HG02852 (cell line): ENCODE results near the gene DAAM1.

ENCODE experiments used
- ATAC-seq: cut with Tn5 transposase; IDR thresholded peaks from one replicate; pipeline ENCODE4 v1.9.1; 2021; ENCODE audit warnings: mild to moderate bottlenecking, moderate library complexity; ENCODE audit not compliant: unreplicated experiment

The DAAM1 gene

DNA sequence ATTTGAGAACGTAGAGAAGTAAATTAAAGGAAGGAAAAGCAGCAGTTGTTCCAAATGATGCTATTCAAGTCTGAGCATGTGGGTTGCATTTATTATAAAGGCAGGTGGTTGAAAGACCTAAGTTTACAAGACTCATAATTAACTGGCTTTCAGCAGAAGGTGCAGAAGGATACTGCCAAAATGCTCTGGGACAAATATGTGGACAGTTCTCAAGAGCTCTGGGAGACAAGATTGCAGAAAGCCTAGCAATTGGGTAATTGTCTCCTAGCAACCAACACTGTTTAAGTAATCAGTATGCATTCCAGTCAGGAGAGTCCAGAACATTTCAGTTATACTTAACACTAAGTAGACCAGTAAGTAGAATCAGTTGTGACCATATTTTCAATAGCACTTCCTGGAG, 145.2 kb downstream of the DAAM1 start:
- no peak for ATAC-seq

DNA sequence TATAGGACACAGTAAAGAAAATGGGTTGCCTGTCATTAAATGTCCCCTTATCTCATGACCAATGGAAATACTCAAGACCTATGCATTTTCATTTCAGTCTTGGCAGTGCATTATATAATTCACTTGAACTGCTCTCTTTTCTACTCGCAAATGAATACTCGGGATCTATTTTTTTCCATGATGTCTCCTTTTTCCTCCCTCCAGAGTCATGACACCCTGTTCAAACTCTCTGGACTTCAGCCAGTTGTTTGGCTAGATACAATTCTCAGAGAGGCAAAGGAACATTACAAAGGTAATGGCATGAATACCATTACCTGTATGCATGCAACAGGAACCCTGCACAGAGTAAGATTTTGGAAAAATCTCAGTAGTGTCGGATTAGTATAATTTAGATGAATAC, 145.8 kb downstream of the DAAM1 start:
- ATAC-seq: no peak

DNA sequence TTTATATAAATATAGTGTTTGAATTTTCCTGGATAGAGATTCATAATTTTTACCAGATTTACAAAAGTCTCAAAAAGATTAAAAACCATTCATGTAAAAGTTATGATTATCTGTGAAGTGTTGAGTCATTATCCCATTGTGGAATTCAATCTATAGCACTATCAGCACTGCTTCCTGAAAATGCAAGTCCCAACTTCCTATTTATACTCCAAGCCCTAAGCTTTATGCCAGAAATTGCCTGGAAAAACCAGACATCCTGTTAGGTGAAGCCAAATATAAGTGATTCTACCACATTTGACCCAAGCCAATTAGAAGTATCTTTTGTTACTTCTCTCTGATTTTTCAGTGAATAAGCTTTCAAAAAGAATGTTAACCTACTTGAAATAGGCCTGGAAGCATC, 147.6 kb downstream of the DAAM1 start:
- ATAC-seq: no peak

DNA sequence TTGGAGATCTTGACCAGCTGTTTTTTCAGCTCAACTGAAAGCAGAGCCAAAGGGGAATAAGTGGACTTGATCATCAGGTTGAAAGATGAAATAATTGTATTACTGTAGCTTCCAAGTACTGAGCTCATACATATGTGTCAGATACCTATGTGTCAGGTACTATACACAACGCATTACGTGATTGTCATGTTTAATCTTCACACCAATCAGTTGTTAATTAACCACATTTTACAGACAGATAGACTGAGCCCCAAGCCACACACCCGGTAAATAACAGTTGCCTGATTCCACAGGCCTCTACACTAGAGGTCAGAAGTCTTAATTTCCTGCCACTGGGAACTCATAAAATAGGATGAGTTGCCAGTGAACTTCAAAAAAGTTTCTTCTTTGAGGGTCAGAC, 148.2 kb downstream of the DAAM1 start:
- no peak for ATAC-seq

DNA sequence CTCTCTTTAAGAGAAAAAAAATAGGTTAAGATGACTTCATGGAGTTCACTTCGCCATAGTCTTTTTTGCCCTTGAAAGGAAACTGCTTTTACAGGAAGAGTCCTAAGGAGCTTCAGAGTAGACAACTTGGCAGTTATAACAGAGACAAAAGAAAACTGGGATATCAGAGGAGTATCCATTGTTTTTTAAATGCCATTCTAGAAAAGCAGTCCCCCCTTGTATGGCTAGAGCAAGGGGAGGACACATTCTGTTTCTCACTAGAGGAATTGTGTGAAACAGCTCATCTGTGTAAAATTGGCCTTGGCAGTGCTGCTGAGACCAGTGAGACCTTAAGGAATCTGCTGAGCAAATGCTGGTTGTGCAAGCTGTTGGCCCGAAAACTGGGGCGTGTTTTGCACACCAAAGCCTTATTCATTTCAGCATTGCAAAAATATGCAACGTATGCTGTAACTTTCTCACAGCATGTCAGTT, 148.7 kb downstream of the DAAM1 start:
- no peak for ATAC-seq

DNA sequence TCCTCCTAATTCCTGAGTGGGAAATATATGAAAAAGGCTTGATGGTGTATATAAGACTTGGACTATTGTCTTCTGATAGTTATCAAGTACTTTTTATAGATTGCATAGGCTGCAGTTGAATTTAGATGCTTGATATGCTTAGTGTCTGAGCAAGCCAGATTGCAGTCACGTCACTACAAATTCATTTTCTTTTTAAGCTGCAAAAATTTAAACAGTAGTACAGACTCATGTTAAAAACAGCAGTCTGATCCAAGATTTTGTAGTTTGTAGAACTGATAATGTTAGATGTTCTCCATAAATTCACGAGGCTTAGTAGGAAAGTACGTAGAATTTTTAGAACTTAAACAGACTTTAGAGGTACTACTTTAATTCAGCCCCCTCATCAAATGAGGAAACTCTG, 150.3 kb downstream of the DAAM1 start:
- no peak for ATAC-seq

DNA sequence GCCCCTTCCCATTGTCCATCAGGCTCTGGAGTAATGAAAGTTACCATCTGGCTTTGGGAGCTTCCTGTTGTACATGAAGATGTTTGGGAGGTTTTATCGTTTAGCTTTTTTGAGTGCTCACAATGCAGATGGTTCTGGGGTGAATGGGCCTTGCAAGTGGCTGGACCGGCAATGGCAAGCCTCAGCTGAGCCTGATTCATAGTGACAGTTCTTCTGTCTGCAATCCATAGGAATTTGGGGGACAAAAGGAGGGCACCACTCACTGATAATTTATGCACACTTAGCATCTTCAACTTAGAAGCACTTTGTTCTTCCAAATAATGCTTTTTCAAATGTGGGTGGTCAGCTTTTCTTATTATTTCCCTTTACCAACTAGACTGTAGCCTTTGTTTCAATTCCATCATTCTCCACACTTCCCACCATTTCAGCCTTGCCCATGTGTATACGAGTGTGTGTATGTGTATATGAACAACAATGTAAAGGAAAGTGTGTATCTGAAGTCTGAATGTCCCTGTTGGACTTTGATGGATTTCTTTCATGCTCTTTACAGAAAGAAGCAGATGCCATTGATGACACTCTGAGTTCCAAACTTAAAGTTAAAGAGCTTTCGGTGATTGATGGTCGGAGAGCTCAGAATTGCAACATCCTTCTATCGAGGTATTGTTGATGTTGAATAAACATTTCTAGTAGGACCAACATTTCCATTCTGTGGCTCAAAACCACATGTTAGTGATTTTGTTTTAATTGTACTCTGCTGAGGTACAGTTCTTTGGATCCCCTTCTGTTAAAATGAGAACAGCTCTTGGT, 151.3 kb downstream of the DAAM1 start:
- ATAC-seq: no peak

DNA sequence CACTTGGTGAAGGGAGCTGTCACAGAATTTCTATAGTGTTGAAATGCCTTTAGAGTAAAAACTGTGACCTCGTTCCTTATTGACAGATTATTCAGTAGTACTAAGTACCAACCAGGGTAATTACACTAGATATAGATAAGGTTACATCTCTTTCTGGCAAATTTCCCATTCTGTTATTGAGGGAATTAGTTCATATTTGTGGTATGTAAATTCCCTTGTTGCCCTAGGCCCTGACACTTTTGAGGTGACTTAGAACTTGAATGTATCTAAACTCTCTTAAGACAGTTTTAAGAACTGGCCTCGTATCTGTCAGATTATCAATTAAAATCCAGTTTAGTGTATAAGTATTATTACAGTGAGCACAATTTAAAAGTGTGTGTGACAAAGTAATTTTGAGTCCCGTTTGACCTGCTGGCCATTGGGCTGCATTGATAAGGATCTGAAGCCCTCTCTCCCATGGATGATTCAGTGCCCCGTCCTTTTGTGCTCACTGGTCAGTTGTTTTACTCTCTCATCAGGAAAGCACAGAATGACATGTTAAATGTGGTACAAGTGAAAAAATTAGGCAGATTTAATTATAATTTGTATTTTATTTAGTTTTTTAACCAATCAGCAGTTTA, 153.5 kb downstream of the DAAM1 start:
- ATAC-seq: no peak

DNA sequence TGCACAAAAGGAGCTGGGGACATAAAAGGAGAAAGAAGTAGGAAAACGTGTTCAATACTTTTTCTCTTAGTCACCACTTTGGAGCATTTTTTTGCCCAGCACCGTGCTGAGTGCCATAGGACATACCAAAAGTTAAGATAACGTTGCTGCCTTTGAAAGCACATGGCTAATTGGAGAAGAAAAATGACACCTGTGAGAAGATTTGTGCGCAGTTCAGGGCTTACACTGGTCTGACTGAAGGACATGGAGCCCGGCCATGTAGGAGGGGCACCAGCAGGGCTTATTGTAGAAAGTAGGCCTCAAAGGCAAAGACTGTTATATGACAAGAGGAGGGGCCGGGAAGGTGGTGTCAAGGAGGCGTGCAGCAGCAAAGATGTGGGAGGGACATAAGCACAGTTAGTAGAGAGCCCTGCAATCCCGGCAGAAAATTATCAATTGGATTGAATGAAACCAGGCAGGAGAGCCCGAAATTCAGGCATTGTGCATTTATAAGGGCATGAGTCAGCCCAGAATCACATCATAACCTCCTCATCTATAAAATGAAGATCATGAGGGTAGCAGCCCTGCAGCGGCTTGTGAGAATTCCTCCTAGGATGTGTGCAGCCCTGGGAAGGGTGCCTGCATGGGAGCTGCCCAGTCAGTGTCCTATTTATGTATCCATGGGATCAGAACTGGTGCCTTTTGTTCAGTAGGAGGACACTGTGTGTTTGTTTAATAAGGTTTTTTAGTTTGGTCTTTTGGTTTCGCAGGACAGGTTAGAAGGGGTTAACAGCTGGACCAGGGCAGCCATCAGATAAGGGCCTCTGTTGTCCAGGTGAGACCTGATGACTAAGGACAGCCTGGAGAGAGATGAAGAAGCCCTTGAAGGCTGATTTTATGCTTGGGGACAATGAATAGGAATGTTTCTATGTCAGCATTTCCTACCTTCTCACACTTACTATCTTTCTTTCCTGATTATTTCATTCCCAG, 154.3 kb downstream of the DAAM1 start:
- ATAC-seq: no peak

DNA sequence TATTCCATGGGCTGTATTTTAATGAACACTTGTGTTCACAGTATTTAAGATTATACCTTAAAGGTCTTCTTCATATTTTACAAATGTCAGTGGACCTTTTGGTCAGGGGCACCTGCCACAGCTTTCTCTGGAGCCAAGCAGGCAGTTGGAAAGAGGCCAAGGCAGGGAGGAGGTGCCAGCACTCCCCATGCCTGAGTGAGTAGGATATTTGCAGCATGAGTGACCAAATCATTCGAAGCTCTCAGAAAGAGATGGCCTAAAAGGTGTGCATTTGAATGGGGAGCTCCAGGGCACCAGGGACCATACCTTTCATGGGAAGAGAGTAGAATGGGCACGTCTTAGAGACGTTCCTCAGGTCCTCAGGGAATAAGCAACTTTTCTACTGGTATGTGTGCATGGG, 155.1 kb downstream of the DAAM1 start:
- no peak for ATAC-seq

DNA sequence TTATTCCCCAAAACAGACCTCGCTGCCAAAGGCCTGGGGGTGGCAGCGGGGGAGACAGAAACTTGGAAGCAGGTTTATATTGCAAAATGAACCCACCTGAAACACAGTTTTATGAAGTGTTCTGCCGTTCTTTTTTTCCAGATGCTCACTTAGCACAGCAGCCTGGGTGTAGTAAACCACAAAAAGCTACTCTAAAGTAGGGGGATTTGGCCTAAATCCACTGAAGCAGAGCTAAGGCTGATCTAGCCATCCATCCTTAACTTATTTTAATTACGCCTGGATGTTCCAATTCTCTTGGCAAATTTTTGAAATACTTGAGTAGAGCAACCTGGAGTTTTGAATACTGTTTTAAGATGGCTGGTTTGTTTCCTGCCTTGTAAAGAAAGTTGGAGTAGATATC, 155.5 kb downstream of the DAAM1 start:
- ATAC-seq: no peak

DNA sequence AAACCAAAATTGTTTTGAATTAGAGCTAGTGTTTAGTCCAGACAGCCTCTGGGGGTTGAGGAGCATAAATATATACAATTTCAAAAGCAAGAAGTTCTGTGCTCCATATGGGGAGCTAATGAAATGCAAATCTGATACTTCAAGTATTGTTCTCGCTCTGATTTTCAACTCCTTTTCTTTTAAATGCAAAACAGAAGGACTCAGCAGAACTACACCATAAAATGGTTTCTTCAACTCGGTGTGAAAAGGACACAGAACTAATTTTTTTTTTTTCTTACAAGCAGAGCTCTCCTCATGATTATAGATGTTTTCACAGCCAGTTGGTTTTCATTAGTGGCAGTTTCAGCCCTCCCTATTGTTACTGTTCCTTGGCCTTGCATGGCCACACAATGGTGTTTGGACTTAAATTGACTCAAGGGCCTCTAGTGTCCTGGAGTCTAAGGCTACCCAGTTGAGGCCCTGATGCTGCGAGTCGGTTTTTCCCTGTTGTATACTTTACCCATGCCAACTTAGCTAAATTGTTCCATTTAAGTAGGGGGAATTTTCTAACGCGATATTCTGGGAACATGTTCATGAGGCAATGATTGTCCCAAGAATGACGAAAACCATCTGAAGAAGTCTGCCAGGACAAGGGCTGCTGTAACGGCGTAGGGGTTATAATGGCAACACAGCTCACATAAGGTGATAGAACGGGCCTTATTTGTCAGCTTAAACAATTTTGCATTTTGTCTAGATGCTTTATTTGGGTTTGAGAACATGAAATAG, 156.4 kb downstream of the DAAM1 start:
- no peak for ATAC-seq

DNA sequence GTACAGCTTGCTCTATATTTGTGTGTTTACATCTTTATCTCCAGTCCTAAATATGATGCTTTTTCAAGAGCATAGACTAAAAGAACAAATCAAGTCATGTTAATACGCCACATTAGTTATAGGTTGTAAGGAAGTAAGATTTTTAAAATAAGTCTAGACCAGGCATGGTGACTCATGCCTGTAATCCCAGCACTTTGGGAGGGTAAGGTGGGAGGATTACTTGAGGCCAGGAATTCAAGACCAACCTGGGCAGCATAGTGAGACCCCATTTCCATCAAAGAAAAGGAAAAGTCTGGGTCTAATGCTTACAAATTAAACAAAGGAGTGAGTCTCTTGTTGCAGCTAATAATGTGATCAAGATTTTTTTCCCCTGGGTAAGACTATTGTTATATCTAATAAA, 157.9 kb downstream of the DAAM1 start:
- ATAC-seq: no peak

DNA sequence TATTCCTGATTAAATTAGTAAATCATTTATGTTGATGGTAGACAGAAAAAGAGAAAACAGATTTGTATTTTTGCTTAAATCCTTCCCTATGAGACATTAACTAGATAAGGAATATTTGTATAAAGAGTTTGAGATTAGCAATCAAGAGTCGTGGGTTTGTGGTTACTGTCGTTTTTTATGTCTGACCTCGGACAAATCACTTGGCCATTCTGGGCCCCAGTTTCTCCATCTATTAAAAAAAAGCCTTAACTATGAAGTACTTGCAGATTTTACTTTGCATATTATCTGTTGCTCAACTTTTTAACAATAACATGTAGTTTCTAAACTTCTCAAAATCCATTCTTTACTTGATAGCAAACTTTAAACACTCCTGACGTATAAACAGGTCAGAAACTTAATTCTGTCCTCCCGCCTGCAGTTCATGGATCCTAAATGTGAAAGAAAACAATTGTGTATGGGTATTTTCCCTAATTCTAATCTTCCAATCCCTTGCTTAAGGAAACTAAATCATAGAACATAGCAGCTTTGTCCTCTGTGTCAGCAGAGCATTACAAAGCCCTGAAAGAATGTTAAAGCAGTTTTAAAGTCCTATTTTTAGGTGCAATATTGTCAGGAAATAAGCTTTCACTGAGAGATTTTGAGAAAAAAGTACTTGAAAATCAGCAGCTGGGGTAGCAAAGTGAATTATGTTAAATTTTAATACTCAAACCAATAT, 158.5 kb downstream of the DAAM1 start:
- ATAC-seq: no peak

DNA sequence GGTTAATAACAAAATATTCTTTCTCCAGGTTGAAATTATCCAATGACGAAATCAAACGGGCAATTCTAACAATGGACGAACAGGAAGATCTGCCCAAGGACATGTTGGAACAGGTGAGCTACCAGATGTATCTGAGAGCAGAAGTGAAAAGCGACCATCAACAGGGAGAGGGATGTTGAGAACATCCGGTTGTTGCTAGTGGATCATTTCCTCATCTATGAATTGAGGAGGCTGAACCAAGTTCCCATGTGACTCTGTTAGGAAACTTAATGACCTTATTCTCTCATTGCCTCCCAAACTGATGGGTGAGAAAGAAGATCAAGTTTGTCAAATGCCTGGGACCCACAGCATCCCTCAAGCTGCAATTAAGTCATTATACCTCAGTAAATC, 159.0 kb downstream of the DAAM1 start:
- ATAC-seq: no peak

DNA sequence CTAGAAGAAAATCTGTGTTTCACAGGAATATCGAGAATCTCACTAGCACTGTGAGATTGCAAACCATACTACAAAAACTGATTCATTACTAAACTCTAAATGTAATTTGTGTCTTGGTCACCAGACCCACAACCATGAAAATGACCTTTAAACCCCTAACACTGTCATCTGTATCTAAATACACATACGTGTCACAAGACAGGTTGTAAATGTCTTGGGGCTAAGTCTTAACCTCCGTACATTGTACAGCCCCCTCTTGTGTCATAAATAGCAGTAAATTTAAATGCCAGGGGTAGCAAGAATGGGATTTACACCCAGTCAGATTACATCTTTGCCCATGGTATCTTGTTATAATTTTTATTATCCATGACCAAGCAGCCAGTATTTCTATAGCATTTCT, 159.4 kb downstream of the DAAM1 start:
- no peak for ATAC-seq

DNA sequence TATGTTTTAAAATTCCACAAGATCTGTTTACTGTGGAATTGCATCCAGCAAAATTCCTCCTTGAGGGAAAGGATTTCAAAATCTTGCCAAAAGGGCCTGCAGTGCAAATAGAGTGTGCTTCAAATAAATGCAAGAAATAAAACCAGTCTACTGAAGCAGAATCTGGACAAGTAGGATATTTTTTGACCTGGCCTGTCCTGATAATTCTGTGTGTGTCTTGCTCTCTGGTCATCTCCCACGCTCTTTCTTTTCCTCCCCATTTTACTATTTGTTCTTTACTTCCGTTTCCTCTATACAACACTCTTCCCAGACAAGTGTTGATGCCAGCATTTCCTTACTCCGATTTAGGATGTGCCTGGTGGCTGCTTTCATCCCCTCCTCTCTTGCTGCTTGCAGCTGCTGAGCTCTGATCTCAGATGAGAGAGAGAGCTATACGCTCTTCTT, 160.8 kb downstream of the DAAM1 start:
- no peak for ATAC-seq

DNA sequence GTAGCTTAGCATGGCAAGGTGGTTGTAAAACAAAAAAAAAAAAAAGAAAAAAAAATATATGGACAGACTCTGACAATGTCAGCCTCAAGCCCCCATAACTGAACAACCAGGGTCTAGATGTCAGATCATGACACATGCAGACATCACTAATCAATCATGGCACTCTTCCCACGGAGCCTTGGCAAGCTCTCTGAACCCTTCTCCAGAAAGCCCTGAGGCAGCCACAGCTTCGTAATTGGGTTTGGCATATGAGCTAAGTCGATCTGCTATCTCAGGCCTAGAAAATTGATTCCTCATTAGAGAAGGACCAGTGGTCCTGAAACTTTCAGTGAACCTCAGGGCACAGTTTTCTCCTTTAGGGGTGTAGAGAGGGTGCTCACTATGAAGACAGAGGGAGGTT, 164.5 kb downstream of the DAAM1 start:
- no peak for ATAC-seq

DNA sequence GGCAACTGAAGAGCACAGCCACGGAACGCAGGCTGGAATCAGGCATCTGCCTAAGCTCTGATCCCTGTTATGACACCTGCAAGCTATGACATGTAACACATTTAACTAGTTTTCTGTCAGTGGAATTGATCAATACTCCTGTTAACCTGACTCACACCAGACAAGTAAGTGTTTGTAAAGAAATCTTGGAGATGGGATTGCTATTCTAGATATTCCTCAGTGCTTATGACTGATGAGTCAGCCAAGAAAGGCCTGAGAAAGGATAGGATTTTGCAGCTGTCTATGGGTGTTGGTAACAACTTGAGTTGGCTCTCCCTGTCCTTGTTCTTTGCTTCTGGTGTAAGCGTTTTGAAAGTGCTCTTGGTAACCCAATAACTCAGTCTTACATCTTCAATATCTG, 166.2 kb downstream of the DAAM1 start:
- ATAC-seq: no peak

DNA sequence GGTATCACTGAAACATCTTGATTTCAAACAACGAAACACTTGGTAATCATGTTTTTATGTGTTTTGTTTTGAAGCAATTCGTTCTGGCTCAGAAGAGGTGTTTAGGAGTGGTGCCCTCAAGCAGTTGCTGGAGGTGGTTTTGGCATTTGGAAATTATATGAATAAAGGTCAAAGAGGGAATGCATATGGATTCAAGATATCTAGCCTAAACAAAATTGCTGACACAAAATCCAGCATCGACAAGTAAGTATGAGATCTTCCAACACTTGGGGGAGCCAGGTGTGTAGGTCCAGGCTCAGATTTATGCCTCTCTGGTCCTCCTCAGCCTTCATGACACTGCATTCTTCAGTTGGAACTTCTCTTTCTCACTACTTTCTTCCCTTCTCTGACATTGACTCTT, 166.6 kb downstream of the DAAM1 start:
- no peak for ATAC-seq
